COLO829 (cell line): Measurements from ENCODE around the gene OR1C1.
"Not testable (repeated sequence)": the region's sequence is repeated elsewhere in the genome, so short reads cannot be mapped to it uniquely, and the experiment has no call there.

Experiments used
- DNase-seq: peaks from one replicate; pipeline ENCODE4 v3.0.0; 2012; ENCODE audit warnings: low spot score

Gene OR1C1

DNA sequence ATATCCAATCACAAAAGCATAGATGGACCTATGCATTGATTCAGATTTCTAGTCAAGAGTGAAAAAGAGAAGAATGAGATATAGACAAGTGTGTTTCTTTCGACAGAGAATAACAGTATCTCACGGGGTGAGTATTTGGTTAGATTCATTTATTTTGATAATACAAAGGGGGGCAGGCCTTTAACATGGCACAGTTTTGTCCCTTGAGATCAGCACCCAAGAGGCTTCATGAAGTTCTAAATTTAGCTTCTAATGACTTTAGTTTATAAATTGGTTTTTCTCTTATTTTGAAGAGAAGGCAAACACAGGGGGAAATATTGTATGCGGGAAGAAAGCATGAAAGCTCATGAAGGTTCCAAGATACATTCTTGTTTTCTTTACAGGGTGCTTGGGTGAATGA is at the start of gene OR1C1:
TSS of gene OR1C1 (minus strand) at position 101 of the 400 bp plus-strand sequence. CDS start 2,150 bp downstream, outside the sequence.
- no peak for DNase-seq

GRCh38 chr1:247797518-247797917 is 37.2 kb upstream of the OR1C1 start:
- DNase-seq, result no peak

- no peak for DNase-seq
These were observed 9.2 kb upstream of the OR1C1 start for GRCh38 chr1:247769603-247770002.

DNA sequence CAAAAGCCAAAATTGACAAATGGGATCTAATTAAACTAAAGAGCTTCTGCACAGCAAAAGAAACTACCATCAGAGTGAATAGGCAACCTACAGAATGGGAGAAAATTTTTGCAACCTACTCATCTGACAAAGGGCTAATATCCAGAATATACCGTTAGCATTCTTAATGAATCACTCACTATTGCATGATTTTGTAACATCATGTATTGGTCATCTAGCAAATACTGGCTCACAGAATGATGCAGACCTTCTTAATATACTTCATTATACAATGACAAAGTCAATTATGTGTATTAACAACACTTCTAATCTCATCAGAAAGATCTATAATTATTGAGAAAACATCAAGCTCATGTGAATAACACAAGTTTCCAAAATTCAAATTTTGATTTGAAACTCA is 6.0 kb downstream of the OR1C1 start:
- DNase-seq, result not testable (repeated sequence)

DNA sequence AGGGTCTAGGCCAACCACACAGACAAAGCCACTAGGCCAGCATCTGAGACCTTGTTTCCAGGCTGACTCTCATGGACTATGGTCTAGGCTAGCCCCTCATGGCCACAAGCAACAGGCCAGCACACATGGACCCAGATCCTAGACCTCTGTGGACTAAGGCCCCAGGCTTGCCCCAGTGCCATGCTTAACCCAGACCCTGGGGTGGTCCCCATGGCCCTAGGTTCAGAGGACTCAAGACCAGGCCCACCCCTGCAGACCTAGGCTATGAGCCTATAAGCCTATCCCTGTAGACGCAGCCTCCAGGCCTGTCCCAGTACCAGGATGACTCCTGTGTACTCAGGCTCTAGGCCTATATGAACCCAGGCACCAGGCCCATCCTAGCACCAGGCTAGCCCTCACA is 10.5 kb downstream of the OR1C1 start:
- DNase-seq, result no peak

DNA sequence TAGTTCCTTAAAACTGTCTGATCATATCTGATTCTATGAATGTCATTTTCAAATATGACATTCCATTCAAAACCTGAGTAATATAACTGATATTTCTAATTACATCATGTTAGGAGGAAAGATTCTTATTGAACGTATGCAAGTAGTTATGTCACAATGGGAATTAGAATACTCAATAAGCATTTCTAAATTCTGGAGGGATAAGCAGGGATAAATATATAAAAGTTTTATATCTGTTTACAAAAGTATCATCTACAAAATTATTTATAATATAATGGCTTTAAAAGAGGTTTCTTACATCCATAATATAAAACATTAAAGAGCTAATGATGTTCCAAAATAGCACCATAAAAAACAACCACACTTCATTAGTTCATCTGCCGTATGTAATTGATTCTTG is 12.3 kb downstream of the OR1C1 start, which contains the start of gene OR14A2:
TSS of gene OR14A2 (minus strand) at position 101 of the 400 bp plus-strand sequence.
- no peak for DNase-seq

DNA sequence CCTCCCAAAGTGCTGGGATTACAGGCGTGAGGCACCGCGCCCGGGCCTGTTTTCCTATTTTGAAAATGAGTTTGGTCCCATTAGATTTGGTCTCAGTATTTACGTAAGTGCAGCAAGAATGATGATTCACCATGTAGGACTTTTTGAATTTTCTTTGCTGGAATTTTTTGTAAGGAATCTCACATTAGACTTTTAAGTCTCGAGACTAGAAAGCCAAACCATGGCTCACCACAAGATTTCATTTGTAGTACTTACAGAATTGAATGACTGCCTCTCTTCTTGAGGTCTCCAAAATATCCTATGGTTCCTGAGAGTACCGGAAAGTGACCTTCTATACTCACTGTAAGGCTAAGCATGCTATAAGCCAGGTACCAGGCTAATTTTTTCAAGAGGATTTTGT is 12.7 kb downstream of the OR1C1 start:
- peak; percentile 13 for DNase-seq

DNA sequence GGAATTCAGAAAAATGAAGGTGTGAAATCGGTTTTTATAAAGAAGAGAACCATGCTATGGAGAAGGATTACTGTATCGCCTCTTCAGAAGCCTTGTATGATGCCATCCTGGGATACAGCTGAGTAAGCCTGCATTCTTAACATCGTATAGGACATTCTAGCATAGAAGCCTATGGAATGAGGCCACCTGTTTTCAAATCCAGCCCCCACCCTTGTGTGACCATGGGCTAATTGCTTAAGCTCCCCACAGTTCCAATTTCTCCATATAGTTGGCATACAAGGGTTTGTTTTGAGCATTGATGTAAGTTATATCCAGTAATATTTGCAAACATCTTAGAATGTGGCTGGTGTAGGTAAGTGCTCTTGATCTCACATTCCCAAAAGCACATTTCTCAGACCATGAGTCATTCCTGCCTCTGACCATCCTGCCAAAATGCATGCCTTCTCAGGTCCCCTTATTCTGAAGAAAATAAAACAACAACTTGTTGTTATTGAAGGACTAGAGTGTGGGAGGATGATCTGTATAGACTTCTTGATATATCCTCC is 13.9 kb downstream of the OR1C1 start:
- peak; percentile 50 for DNase-seq

DNA sequence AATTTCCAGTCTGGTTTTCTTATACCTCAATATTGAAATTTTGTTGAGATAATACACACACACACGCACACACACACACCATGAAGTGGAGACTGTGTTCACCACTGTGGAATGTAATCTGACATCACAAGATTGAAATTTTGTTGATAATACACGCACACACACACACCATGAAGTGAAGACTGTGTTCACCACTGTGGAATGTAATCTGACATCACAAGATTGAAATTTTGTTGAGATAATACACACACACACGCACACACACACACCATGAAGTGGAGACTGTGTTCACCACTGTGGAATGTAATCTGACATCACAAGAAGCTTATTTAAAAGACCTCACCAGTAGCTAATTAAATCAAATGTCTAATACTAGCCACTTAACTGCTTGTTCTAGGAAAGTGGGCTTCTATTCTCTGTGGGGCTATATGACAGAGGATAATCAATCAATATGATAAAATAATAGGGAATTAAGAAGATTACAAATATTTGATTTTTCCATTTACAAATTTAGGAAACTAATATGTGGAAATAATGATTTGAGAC is 18.1 kb downstream of the OR1C1 start:
- not testable (repeated sequence) for DNase-seq

DNA sequence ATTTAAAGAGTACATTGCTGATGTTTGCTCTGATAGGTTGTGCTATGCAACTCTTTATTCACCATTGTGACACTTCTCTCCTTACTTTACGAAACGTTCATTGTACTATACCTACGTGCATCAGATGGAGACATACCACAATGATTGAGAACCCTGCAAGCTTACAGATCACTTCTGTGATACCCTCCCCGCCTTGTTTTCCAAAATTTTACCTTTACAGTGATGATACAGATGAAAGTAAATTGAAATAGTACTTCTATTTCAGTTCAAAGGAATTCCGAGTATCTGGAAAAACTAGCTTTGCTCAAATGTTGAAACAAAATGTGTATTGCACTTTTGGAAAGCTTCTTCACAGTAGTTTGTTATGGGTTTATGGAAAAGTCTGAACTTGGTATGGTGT is 18.6 kb downstream of the OR1C1 start:
- DNase-seq, result no peak

DNA sequence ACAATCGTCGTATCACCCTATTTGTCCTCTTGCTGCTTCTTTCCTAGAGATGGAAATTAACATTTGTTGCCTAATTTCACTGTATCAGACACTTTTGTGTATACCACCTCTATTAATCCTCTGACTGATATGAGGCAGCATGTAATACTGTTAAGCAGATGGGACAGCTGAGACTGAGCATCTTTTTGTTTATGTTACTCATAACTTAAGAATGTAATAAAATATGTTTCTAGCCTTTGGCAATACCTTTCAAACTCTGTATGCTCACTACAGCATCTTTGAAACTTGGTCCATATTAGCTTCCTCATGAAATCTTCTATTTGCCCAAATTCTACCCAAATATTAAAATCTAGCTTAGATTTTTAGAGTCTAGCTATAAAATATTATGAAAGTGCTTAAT is 19.6 kb downstream of the OR1C1 start:
- DNase-seq, result peak; percentile 15

DNA sequence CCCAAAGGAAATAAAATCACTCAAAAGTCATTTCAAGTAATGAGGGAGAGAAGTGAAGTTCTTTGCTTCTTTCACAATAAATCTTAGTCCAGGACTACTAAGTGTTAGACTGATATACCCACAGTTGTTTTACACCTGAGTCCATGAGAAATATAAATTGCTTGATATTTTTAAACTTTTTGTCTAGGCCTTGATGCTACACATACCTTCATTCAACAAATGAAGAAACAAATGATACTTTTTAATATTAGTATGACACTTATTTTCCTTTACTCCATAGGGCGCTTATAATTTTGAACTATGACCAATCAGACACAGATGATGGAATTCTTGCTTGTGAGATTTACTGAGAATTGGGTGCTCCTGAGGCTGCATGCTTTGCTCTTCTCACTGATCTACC is 22.0 kb downstream of the OR1C1 start, which contains the start of gene OR14K1:
TSS of gene OR14K1 (plus strand) at position 301 of the 400 bp plus-strand sequence. CDS start at position 301, 0 bp downstream.
- no peak for DNase-seq

GRCh38 chr1:247721222-247721621 is 39.1 kb downstream of the OR1C1 start:
- no peak for DNase-seq

- no peak for DNase-seq
These were observed 43.8 kb downstream of the OR1C1 start, which contains the start of gene OR6F1 for GRCh38 chr1:247716546-247716945. TSS of gene OR6F1 (minus strand) at chr1:247716646. CDS start at chr1:247712755, 3,891 bp downstream.

DNA sequence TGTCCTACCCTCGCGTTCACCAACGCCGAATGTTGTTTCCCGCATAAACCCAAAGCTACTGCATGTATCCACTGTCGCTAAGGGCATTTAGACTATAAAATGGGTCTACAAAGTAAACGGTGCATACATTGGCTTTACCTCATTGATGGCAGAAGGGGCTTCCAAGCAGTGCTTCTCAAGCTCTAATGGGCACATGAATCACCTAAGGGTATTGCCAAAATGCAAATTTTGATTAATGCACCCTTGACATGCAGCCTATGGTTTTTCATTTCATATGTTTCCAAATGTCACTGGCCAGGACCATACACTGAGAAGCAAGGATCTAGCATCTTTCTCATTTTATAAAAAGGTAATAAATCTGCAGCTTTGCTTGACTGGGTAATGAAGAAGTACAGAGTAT is 46.6 kb downstream of the OR1C1 start:
- no peak for DNase-seq

DNA sequence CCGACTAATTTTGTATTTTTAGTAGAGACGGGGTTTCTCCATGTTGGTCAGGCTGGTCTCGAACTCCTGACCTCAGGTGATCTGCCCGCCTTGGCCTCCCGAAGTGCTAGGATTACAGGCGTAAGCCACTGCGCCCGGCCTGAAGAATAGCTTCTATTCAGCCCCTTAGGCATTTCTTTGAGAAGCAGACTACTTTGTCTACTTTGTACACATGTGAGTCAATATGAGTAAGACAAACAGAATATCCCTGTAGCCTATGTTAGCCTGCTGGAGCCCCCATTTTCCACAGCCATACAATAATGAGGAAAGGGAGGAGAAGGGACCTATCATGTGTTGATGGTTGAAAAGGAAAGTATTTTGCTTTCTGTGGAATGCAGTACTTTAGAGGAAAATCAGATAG is 49.7 kb downstream of the OR1C1 start:
- DNase-seq, result not testable (repeated sequence)
